Activated naive CD4-positive, alpha-beta T cell treated with Interleukin-2 at 50 U/mL for 16 hours (primary cell): ENCODE results near the gene CYTH2.

Experiments
- DNase-seq: peaks from one replicate; pipeline ENCODE4 v3.0.0-alpha.2; 2020

Gene CYTH2

GRCh38 chr19:48469289-48469881 lies at the start of gene CYTH2:
TSS of gene CYTH2 (plus strand) at chr19:48469369. CDS start at chr19:48469508, 139 bp downstream.
- peak; percentile 75 for DNase-seq

GRCh38 chr19:48421548-48421947 lies 47.6 kb upstream of the CYTH2 start:
- no peak for DNase-seq

- no peak for DNase-seq
These were observed 44.4 kb upstream of the CYTH2 start for GRCh38 chr19:48424694-48425219.

GRCh38 chr19:48428670-48429069 lies 40.5 kb upstream of the CYTH2 start:
- no peak for DNase-seq

GRCh38 chr19:48433337-48433736 lies 35.8 kb upstream of the CYTH2 start:
- no peak for DNase-seq

GRCh38 chr19:48436586-48436985 lies 32.6 kb upstream of the CYTH2 start:
- no peak for DNase-seq

GRCh38 chr19:48441360-48442050 lies 27.7 kb upstream of the CYTH2 start:
- no peak for DNase-seq

- DNase-seq: no peak
These were observed 26.8 kb upstream of the CYTH2 start for GRCh38 chr19:48442116-48443035.

- DNase-seq: no peak
These were observed 25.9 kb upstream of the CYTH2 start for GRCh38 chr19:48443256-48443655.

- DNase-seq: no peak
These were observed 25.4 kb upstream of the CYTH2 start for GRCh38 chr19:48443731-48444128.

- no peak for DNase-seq
These were observed 24.8 kb upstream of the CYTH2 start for GRCh38 chr19:48444129-48444935.

- DNase-seq: no peak
These were observed 24.3 kb upstream of the CYTH2 start for GRCh38 chr19:48444936-48445200.

GRCh38 chr19:48445256-48445605 lies 23.9 kb upstream of the CYTH2 start:
- DNase-seq: peak; percentile 13

- peak; percentile 95 for DNase-seq
These were observed 23.3 kb upstream of the CYTH2 start, which contains the start of gene GRWD1 for GRCh38 chr19:48445606-48446481. TSS of gene GRWD1 (plus strand) at chr19:48445983. CDS start at chr19:48446006, 23 bp downstream.

- no peak for DNase-seq
These were observed 22.6 kb upstream of the CYTH2 start for GRCh38 chr19:48446579-48446978.

- DNase-seq: no peak
These were observed 20.6 kb upstream of the CYTH2 start for GRCh38 chr19:48448563-48448962.

- DNase-seq: no peak
These were observed 18.7 kb upstream of the CYTH2 start for GRCh38 chr19:48450441-48450840.

GRCh38 chr19:48450863-48451262 lies 18.3 kb upstream of the CYTH2 start:
- no peak for DNase-seq

GRCh38 chr19:48451624-48452023 lies 17.5 kb upstream of the CYTH2 start:
- no peak for DNase-seq

GRCh38 chr19:48452289-48453190 lies 16.6 kb upstream of the CYTH2 start:
- no peak for DNase-seq
